ENCODE data around the gene ZFAND3.

DNA sequence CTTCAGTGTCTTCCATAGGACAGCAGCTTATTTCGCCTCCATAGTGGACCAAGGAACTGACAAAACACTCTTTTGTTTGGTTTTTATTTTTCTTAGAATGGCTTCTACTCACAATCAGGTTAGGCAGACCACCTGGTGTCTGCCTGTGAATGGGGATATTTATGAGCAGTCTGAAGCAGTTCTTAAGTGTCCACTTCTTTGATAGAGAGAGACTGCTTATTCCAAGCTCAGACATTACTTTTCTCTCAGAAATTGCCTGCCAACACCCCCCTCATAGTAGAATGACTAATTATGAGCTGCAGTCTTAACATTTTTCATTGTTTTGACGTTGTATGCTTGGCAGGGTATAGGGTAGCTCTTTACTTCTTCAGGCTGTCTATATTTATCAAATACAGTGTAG is 174.7 kb downstream of the ZFAND3 start:
- TF ChIP-seq, protein P1, sequence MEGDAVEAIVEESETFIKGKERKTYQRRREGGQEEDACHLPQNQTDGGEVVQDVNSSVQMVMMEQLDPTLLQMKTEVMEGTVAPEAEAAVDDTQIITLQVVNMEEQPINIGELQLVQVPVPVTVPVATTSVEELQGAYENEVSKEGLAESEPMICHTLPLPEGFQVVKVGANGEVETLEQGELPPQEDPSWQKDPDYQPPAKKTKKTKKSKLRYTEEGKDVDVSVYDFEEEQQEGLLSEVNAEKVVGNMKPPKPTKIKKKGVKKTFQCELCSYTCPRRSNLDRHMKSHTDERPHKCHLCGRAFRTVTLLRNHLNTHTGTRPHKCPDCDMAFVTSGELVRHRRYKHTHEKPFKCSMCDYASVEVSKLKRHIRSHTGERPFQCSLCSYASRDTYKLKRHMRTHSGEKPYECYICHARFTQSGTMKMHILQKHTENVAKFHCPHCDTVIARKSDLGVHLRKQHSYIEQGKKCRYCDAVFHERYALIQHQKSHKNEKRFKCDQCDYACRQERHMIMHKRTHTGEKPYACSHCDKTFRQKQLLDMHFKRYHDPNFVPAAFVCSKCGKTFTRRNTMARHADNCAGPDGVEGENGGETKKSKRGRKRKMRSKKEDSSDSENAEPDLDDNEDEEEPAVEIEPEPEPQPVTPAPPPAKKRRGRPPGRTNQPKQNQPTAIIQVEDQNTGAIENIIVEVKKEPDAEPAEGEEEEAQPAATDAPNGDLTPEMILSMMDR (IDR thresholded peaks at IDR 0.05; ENCODE audit: low read length) = no peak
- TF ChIP-seq EZH2 (optimal IDR thresholded peaks at IDR 0.05; ENCODE audit: low read depth, low read length) = no peak
